Ectodermal cell (in vitro differentiated cells): ENCODE results near the gene CORO2A.

ENCODE experiments used
- H3K27ac ChIP-seq: 2 replicates; pipeline ENCODE4 v1.7.0; 2013; ENCODE audit warnings: mild to moderate bottlenecking, low read depth, low read length; ENCODE audit not compliant: insufficient read depth, poor library complexity, severe bottlenecking
- H3K27me3 ChIP-seq: 2 replicates; pipeline ENCODE4 v1.7.0; 2013; ENCODE audit warnings: mild to moderate bottlenecking, low read length; ENCODE audit not compliant: insufficient read depth, control insufficient read depth, poor library complexity, severe bottlenecking
- H3K36me3 ChIP-seq: one replicate; pipeline ENCODE4 v1.7.0; 2013; ENCODE audit warnings: low read length; ENCODE audit not compliant: control insufficient read depth, insufficient read depth
- H3K4me1 ChIP-seq: one replicate; pipeline ENCODE4 v1.7.0; 2013; ENCODE audit warnings: low read length; ENCODE audit not compliant: control insufficient read depth, insufficient read depth
- H3K4me3 ChIP-seq: 2 replicates; pipeline ENCODE4 v1.7.0; 2013; ENCODE audit warnings: low read depth, low read length, control low read depth; ENCODE audit not compliant: insufficient read depth
- H3K9me3 ChIP-seq: 2 replicates; pipeline ENCODE4 v1.7.0; 2013; ENCODE audit warnings: mild to moderate bottlenecking, low read length, moderate library complexity; ENCODE audit not compliant: control insufficient read depth
- WGBS, 2 experiments: methylation state at CpG; one replicate each; pipeline ENCODE4 v1.1.7; 2013; ENCODE audit warnings: missing lambda C conversion rate in 2 of 2; 5-methylcytosine and 5-hydroxymethylcytosine counted together

The CORO2A gene

DNA sequence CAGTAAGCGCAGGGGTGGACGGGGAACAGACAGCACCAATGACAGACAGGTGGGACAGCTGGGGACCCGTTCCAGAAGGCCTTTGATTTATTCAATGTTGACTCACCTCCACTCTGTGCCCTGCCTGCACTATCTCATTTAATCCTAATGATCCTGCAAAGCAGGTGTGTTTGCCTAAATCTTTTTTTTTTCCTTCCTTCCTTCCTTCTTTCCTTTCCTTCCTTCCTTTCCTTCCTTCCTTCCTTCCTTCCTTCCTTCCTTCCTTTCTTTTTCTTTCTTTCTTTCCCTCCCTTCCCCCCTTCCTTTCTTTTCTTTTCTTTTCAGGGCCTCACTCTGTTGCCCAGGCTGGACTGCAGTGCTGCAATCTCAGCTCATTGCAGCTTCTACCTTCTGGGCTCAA lies 17.1 kb upstream of the CORO2A start:
- Histone ChIP-seq H3K27me3 (no peaks in the 10 kb centered on the region), H3K36me3 (no peaks in the 10 kb centered on the region), H3K27ac (no peak overlapping the region), H3K4me3 (no peak overlapping the region), H3K4me1 (no peaks in the 10 kb centered on the region), H3K9me3 (no peaks in the 10 kb centered on the region)
- 89 to 96% methylated on average over 3 of the region's 3 CpGs for WGBS, 2 experiments

DNA sequence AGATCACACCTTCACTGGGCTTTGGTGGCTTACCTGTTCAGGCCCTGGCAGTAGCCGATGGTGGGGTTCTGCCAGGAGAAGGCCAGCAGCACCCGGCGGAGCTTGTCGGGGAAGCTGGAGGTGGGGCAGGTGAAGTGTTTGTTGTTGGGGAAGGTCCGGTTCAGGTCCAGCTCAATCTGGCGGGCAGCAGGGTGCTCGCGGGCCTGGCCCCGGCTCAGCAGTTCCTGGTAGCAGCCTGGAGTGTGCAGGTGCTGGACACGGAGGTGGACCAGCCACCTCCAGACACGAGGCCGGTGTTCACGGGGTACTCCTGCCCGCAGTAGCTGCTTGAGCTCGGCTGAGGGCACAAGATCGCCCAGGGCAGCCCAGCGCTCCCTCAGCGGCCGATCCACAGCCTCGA lies 16.2 kb upstream of the CORO2A start:
- Histone ChIP-seq H3K4me3 (no peak overlapping the region), H3K36me3 (no peaks in the 10 kb centered on the region), H3K27ac (no peak overlapping the region), H3K27me3 (no peaks in the 10 kb centered on the region), H3K9me3 (no peaks in the 10 kb centered on the region), H3K4me1 (no peaks in the 10 kb centered on the region)
- 92 to 93% methylated on average over 20 of the region's 20 CpGs for WGBS, 2 experiments

DNA sequence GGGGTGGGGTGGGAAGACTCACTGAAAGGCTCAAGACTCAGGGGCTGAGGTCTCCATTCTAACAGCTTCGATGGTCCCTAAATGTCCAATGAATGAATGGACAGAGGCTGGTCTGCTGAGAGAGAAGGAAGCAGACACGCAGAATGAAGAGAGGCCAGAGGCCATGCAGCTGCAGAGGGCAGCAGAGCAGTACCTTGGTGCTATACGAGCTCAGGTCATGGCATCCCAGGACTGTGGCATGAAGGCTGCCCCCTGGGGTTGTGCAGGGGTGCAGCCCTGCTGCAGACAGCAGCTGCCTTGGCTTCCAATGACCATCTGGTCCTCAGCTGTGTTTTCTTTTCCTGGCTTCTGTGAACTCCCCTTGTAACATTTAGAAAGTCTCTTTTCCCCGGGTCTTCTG lies 15.2 kb upstream of the CORO2A start:
- 91 to 92% methylated on average over 4 of the region's 4 CpGs for WGBS, 2 experiments
- no peaks in the 10 kb centered on the region for H3K36me3 ChIP-seq

DNA sequence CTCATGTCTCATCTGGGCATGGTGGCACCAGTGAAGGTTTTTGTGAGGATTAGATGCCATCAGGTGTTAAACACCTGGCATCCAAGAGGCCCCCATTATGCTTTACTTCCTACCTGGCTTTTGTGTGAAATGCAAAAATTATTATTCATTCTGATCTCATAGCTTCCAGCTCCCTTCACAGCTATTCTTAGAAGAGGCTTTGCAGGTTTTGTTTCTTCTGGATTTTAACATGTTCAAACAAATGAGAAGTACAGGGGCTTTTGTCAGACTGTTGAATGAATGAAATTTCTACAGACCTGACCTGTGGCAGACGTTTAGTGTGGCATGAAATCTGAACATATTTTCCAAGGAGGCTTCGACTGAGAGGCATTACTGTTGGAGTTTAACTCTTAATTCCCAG lies 14.3 kb upstream of the CORO2A start:
- Histone ChIP-seq H3K27me3 (no peaks in the 10 kb centered on the region), H3K36me3 (no peaks in the 10 kb centered on the region), H3K9me3 (no peaks in the 10 kb centered on the region), H3K4me1 (no peaks in the 10 kb centered on the region), H3K27ac (no peak overlapping the region), H3K4me3 (no peak overlapping the region)
- 66 to 77% methylated on average over 2 of the region's 2 CpGs for WGBS, 2 experiments

More for the DNA sequence above, 15.2 kb upstream of the CORO2A start:
- no peaks in the 10 kb centered on the region for H3K27me3 ChIP-seq
- no peaks in the 10 kb centered on the region for H3K9me3 ChIP-seq
- H3K4me3 ChIP-seq = no peak overlapping the region
- H3K27ac ChIP-seq = no peak overlapping the region
- no peaks in the 10 kb centered on the region for H3K4me1 ChIP-seq

DNA sequence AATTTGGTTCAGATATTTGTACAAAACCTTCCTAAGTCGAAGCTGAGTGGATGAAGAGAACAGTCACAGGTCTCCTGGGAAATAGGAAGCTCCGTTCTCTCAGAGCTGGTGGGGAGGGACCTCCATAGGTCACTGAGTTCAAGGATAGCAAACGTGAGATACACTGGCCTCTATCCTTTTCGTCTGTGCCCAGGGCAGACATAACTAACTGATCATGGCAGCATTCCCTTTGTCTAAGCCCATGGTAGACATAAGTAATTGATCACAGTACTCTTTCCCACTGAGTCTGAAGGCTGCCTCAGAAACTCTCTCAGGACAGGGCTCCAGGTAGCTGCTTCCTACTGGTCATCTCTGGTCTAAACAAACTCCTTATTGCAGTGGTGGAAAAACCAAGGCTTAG lies 12.3 kb upstream of the CORO2A start:
- Histone ChIP-seq H3K4me1 (no peaks in the 10 kb centered on the region), H3K27ac (no peak overlapping the region), H3K4me3 (no peak overlapping the region), H3K9me3 (no peaks in the 10 kb centered on the region), H3K36me3 (no peaks in the 10 kb centered on the region), H3K27me3 (no peaks in the 10 kb centered on the region)
- WGBS, 2 experiments = 81 to 84% methylated on average over 4 of the region's 4 CpGs

DNA sequence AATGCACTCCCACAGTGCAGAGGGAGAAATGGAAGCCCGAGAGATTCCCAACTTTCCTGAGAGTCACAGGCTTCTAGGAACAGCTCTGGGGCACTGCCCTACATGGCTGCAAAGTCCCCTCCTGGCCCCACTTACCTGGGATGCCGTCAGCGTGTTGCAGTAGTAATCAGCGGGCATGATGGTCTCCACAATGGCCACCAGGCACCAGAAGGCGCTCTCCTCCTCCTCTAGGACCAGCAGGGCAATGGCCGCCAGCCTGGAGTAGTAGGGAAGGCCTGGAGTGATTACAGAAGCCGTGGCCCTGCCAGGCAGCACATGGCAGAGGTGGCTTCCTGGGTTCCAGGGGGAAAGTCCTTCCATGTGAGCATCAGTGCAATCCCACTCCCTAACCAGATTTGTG lies 10.7 kb upstream of the CORO2A start:
- Histone ChIP-seq H3K27ac (no peak overlapping the region), H3K4me3 (no peak overlapping the region), H3K36me3 (no peaks in the 10 kb centered on the region), H3K9me3 (no peaks in the 10 kb centered on the region), H3K27me3 (no peaks in the 10 kb centered on the region), H3K4me1 (no peaks in the 10 kb centered on the region)
- 85 to 88% methylated on average over 7 of the region's 7 CpGs for WGBS, 2 experiments

DNA sequence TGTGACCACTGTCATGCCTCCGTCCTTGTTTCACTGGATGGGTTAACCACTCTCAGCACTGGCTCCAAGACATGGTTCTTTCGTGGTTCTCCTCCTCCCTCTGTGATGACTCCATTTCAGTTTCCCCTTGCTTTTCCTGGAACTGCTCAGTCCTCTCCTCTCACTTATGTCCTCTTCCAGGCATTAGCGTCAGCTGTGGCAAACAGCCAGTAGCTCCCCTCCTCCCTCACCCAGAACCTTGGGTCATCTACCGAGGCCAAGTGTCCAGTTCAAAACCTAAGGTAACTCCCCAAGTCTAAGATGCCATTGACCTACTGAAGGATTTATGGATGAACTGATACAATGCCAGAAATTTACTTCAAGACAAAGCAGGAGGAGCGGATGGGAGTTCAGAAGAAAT lies 9.8 kb upstream of the CORO2A start:
- no peaks in the 10 kb centered on the region for H3K27me3 ChIP-seq
- no peak overlapping the region for H3K4me3 ChIP-seq
- no peaks in the 10 kb centered on the region for H3K4me1 ChIP-seq
- H3K9me3 ChIP-seq = no peaks in the 10 kb centered on the region
- no peak overlapping the region for H3K27ac ChIP-seq
- WGBS, 2 experiments = 93 to 95% methylated on average over 5 of the region's 5 CpGs
- no peaks in the 10 kb centered on the region for H3K36me3 ChIP-seq

DNA sequence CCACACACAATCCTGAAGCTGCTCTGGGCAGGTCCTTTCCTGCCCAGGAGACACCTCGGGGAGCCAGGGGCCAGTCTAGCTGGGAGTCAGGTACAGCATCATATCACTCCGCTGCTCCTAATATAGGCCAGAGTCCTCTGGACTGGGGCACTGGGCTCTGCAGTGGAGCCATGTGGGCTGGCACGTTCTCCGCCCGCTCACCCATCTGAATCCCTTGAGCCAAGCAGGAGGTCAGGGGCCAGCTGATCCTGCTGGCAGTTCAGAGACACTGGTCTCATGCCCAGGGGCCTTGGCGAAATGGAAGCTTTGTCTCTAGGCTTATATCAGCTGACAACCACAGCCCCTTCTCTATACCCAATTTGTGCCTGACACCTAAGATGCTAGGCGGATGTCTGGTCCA lies 9.3 kb upstream of the CORO2A start:
- no peaks in the 10 kb centered on the region for H3K36me3 ChIP-seq
- H3K27ac ChIP-seq = no peak overlapping the region
- no peak overlapping the region for H3K4me3 ChIP-seq
- no peaks in the 10 kb centered on the region for H3K9me3 ChIP-seq
- WGBS, 2 experiments = 95 to 96% methylated on average over 7 of the region's 7 CpGs
- H3K4me1 ChIP-seq = no peaks in the 10 kb centered on the region
- H3K27me3 ChIP-seq = no peaks in the 10 kb centered on the region

DNA sequence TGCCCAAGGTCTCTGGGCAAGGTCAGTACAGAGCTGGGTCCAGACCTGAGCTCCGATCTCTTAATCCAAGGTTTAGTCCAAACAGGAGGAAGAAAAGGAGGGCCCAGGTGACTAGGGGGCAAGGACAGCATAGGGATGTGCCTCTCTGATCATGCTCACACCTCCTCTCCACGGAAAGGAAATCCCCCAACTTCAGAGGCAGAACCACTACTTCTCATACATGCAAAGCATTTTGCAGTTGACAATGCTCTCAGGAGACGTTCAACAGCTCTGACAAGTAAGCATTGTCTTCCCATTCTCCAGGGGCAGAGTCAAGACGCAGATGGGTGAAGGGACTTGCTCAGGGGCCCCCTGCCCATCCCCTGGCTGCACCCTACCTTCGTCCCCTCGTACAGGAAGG lies 8.7 kb upstream of the CORO2A start:
- Histone ChIP-seq H3K4me1 (no peaks in the 10 kb centered on the region), H3K27me3 (no peaks in the 10 kb centered on the region), H3K36me3 (no peaks in the 10 kb centered on the region), H3K27ac (no peak overlapping the region), H3K9me3 (no peaks in the 10 kb centered on the region), H3K4me3 (no peak overlapping the region)
- 88 to 91% methylated on average over 6 of the region's 6 CpGs for WGBS, 2 experiments

DNA sequence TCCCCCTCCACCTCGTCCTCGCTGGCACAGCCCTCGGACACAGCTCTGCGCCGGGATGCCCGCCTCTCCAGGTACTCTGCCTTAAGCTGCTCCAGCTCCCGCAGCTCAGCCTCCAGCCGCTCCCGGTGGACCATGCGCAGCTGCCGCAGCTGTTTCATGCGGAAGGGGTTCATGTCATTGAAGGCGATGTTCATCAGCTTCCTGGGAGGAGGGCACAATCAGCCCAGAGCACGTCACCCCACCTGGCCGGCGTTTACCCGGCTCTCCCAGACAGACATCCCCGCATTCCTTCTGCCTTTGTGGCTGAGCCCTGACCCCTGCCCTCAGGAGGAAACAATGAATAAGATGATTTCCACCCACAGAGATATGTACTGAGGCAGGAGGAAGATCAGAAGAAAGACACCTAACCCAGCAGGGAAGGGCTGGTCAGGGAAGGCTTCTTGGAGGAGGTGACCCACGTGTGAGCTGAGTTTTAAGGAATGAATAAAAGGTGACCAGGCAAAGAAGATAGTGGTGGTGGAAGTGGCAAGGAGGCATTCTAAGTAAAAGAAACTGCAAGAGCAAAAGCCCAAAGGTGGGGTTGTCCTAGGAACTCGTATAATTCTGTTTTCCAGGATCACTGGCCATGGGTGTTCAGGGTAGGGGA lies 7.1 kb upstream of the CORO2A start:
- 76 to 80% methylated on average over 20 of the region's 20 CpGs for WGBS, 2 experiments
- H3K27ac ChIP-seq = no peak overlapping the region
- no peaks in the 10 kb centered on the region for H3K4me1 ChIP-seq
- no peaks in the 10 kb centered on the region for H3K36me3 ChIP-seq
- no peaks in the 10 kb centered on the region for H3K9me3 ChIP-seq
- no peak overlapping the region for H3K4me3 ChIP-seq
- no peaks in the 10 kb centered on the region for H3K27me3 ChIP-seq

DNA sequence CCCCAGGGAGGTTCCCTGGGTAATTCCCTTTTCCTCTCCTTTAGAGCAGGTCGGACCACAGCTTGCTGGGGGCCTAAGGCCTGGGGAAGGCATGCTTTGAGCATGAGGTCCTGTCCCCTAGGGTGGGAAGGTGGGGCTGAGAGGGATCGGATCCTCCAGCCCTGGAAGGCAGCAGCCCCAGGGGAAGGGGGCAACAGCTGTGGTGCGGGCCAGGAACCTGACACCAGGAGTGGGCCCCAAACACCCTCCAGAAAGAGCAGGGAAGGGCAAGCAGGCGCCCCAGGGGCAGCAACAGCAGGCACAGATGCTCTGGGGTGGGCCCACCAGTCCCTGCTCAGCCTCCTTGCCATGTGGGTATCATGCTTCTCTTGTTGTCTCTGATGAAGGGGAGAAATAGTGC lies 3.2 kb upstream of the CORO2A start:
- no peaks in the 10 kb centered on the region for H3K36me3 ChIP-seq
- H3K4me3 ChIP-seq = no peak overlapping the region
- H3K4me1 ChIP-seq = no peaks in the 10 kb centered on the region
- WGBS, 2 experiments = 85 to 90% methylated on average over 3 to 4 of the region's 4 CpGs
- peaks cover 17% of the 10 kb centered on the region for H3K27me3 ChIP-seq
- H3K27ac ChIP-seq = no peak overlapping the region
- H3K9me3 ChIP-seq = no peaks in the 10 kb centered on the region
